Measurements from ENCODE around the gene PRKCA.

The PRKCA gene

GRCh38 chr17:66545918-66546317 lies 243.5 kb downstream of the PRKCA start:
- DNase-seq (ENCODE audit: low read depth in 2 of 2) = no peak

- DNase-seq (ENCODE audit: low read depth in 2 of 2) = no peak
Measured at GRCh38 chr17:66547151-66547865, 244.9 kb downstream of the PRKCA start.

GRCh38 chr17:66548158-66548557 lies 245.7 kb downstream of the PRKCA start:
- peak in 1 of 2 donors; percentile 15 for DNase-seq (ENCODE audit: low read depth in 2 of 2)

GRCh38 chr17:66548659-66549310 lies 246.4 kb downstream of the PRKCA start:
- no peak for DNase-seq (ENCODE audit: low read depth in 2 of 2)

- no peak for DNase-seq (ENCODE audit: low read depth in 2 of 2)
Measured at GRCh38 chr17:66549311-66549704, 246.9 kb downstream of the PRKCA start.

GRCh38 chr17:66549731-66550207 lies 247.4 kb downstream of the PRKCA start:
- DNase-seq (ENCODE audit: low read depth in 2 of 2) = no peak

GRCh38 chr17:66551839-66552238 lies 249.4 kb downstream of the PRKCA start:
- DNase-seq (ENCODE audit: low read depth in 2 of 2) = no peak

GRCh38 chr17:66552371-66552770 lies 250.0 kb downstream of the PRKCA start:
- no peak for DNase-seq (ENCODE audit: low read depth in 2 of 2)

- DNase-seq (ENCODE audit: low read depth in 2 of 2) = no peak
Measured at GRCh38 chr17:66555605-66556004, 253.2 kb downstream of the PRKCA start.

- no peak for DNase-seq (ENCODE audit: low read depth in 2 of 2)
Measured at GRCh38 chr17:66557200-66557599, 254.8 kb downstream of the PRKCA start.

- DNase-seq (ENCODE audit: low read depth in 2 of 2) = no peak
Measured at GRCh38 chr17:66557886-66558285, 255.5 kb downstream of the PRKCA start.

GRCh38 chr17:66560691-66561090 lies 258.3 kb downstream of the PRKCA start:
- DNase-seq (ENCODE audit: low read depth in 2 of 2) = no peak

- DNase-seq (ENCODE audit: low read depth in 2 of 2) = no peak
Measured at GRCh38 chr17:66562119-66562518, 259.7 kb downstream of the PRKCA start.

- DNase-seq (ENCODE audit: low read depth in 2 of 2) = no peak
Measured at GRCh38 chr17:66564992-66565465, 262.6 kb downstream of the PRKCA start.

- DNase-seq (ENCODE audit: low read depth in 2 of 2) = peak; percentile 66 to 69
Measured at GRCh38 chr17:66567234-66568170, 265.1 kb downstream of the PRKCA start.

GRCh38 chr17:66569572-66569971 lies 267.2 kb downstream of the PRKCA start:
- no peak for DNase-seq (ENCODE audit: low read depth in 2 of 2)

- no peak for DNase-seq (ENCODE audit: low read depth in 2 of 2)
Measured at GRCh38 chr17:66570447-66571195, 268.2 kb downstream of the PRKCA start.

- no peak for DNase-seq (ENCODE audit: low read depth in 2 of 2)
Measured at GRCh38 chr17:66571745-66572144, 269.3 kb downstream of the PRKCA start.

- no peak for DNase-seq (ENCODE audit: low read depth in 2 of 2)
Measured at GRCh38 chr17:66573078-66573477, 270.7 kb downstream of the PRKCA start.

- DNase-seq (ENCODE audit: low read depth in 2 of 2) = no peak
Measured at GRCh38 chr17:66574123-66574522, 271.7 kb downstream of the PRKCA start.

- DNase-seq (ENCODE audit: low read depth in 2 of 2) = no peak
Measured at GRCh38 chr17:66576473-66576872, 274.1 kb downstream of the PRKCA start.
